Liver (tissue), 10 donors: ENCODE measurements around the gene CALY. TPM values are rescaled to one million over a fixed set of nuclear protein-coding genes. Genes with fewer than 3 reads are reported as not detected.

Experiments
- DNase-seq: peaks from one replicate; pipeline ENCODE4 v3.0.0-alpha.2; 2017; ENCODE audit warnings: low spot score
- H3K27ac ChIP-seq, 2 donors: one replicate each; pipeline ENCODE4 v1.7.0; 2013; ENCODE audit warnings: inconsistent platforms in 2 of 2, low read length in 2 of 2, control low read depth in 1 of 2, low read depth in 1 of 2, mild to moderate bottlenecking in 1 of 2
- H3K27me3 ChIP-seq, 4 donors: one replicate each; pipeline versions ENCODE4 v1.6.1 to v1.7.0; 2013; ENCODE audit warnings: low read length in 3 of 4, inconsistent platforms in 1 of 4, mild to moderate bottlenecking in 1 of 4, moderate library complexity in 1 of 4; ENCODE audit not compliant: control insufficient read depth in 4 of 4, insufficient read depth in 4 of 4
- H3K36me3 ChIP-seq, 4 donors: one replicate each; pipeline versions ENCODE4 v1.6.1 to v1.7.0; 2013; ENCODE audit warnings: low read length in 3 of 4, mild to moderate bottlenecking in 3 of 4, low read depth in 1 of 4, moderate library complexity in 1 of 4; ENCODE audit not compliant: control insufficient read depth in 4 of 4, insufficient read depth in 3 of 4
- H3K4me1 ChIP-seq, 4 donors: one replicate each; pipeline versions ENCODE4 v1.6.1 to v1.7.0; 2013; ENCODE audit warnings: low read length in 3 of 4, mild to moderate bottlenecking in 3 of 4, moderate library complexity in 1 of 4; ENCODE audit not compliant: control insufficient read depth in 4 of 4, insufficient read depth in 4 of 4
- H3K4me3 ChIP-seq, 3 donors: one replicate each; pipeline versions ENCODE4 v1.6.1 to v1.7.0; 2013; ENCODE audit warnings: low read length in 3 of 3, control low read depth in 1 of 3, low read depth in 1 of 3, mild to moderate bottlenecking in 1 of 3
- H3K9ac ChIP-seq, 2 donors: one replicate each; pipeline ENCODE4 v1.7.0; 2013; ENCODE audit warnings: low read length in 2 of 2, mild to moderate bottlenecking in 2 of 2, moderate library complexity in 2 of 2, control low read depth in 1 of 2, low read depth in 1 of 2
- H3K9me3 ChIP-seq, 4 donors: one replicate each; pipeline versions ENCODE4 v1.6.1 to v1.7.0; 2013; ENCODE audit warnings: low read length in 3 of 4; ENCODE audit not compliant: control insufficient read depth in 4 of 4
- FOXA1 ChIP-seq: IDR thresholded peaks from 2 replicates; pipeline ENCODE4 v1.6.1; 2016; ENCODE audit warnings: antibody characterized with exemption
- GABPA ChIP-seq, 2 donors: IDR thresholded peaks in 1 of 2; conservative IDR thresholded peaks in 1 of 2; 2 replicates each; pipeline ENCODE4 v1.6.1; 2016; ENCODE audit warnings: antibody characterized with exemption in 2 of 2, mild to moderate bottlenecking in 1 of 2, moderate library complexity in 1 of 2
- HNF4A ChIP-seq, 2 donors: conservative IDR thresholded peaks; 2 replicates each; pipeline ENCODE4 v1.6.1; 2016; ENCODE audit warnings: antibody characterized with exemption in 2 of 2, mild to moderate bottlenecking in 2 of 2
- HNF4G ChIP-seq: IDR thresholded peaks from 2 replicates; pipeline ENCODE4 v1.6.1; 2016; ENCODE audit warnings: antibody characterized with exemption
- RAD21 ChIP-seq, 2 donors: IDR thresholded peaks; 2 replicates each; pipeline ENCODE4 v1.6.1; 2016; ENCODE audit warnings: antibody characterized with exemption in 2 of 2, mild to moderate bottlenecking in 2 of 2
- RXRA ChIP-seq, 2 donors: IDR thresholded peaks; 2 replicates each; pipeline ENCODE4 v1.6.1; 2017 to 2018; ENCODE audit warnings: antibody characterized with exemption in 2 of 2, mild to moderate bottlenecking in 1 of 2
- ZBTB33 ChIP-seq: IDR thresholded peaks from 2 replicates; pipeline ENCODE4 v1.6.1; 2016; ENCODE audit warnings: antibody characterized with exemption
- WGBS: extraction: QIAGEN DNeasy Blood & Tissue Kit; methylation state at CpG from one replicate; pipeline ENCODE4 v1.1.7; 2013; 5-methylcytosine and 5-hydroxymethylcytosine counted together
- polyA plus RNA-seq, 2 donors: library from polyadenylated mRNA; stranded (reverse) in 1 of 2; unstranded in 1 of 2; fragments of 200-250 nt in 1 of 2; fragments of >200 nt in 1 of 2; fragmentation: Nextera tagmentation in 1 of 2; extraction: Ambion mirVana in 1 of 2; gene quantifications; one replicate each; pipeline versions ENCODE4 v1.2.1 to v1.2.3, GENCODE V29; 2013 to 2015
- small RNA-seq: library from RNA; depleted of rRNA; stranded (forward); fragments of <200 nt; gene quantifications from one replicate; pipeline ENCODE3, GENCODE V24; 2014
- total RNA-seq, 2 donors: library from RNA; depleted of rRNA; stranded (reverse); fragments of >200 nt; gene quantifications; one replicate each; pipeline ENCODE4 v1.2.3, GENCODE V29; 2014
- TF ChIP-seq, protein P1 (sequence below): fragments of 150-350 bp; IDR thresholded peaks from 2 replicates; pipeline ENCODE4 v1.5.1; 2017; ENCODE audit warnings: improper control_type of control experiment, low read depth, low read length; ENCODE audit not compliant: missing input control
- donor health status: healthy.
- donor health status: healthy.
- donor health status: healthy.
- donor health status: healthy.
- donor health status: healthy.

The CALY gene
- total and polyA plus RNA-seq, 4 donors = 0.07 TPM; not detected in 3

GRCh38 chr10:133274751-133275683 lies 61.7 kb downstream of the CALY start:
- Histone ChIP-seq H3K36me3 (peaks cover 4 to 20% (median 7%) of the 10 kb centered on the region in 4 donors), H3K27me3 (no peaks in the 10 kb centered on the region), H3K9me3 (no peaks in the 10 kb centered on the region), H3K9ac (peak overlapping the region in 1 of 2 donors; percentile 53), H3K4me1 (peaks cover 12 to 30% (median 25%) of the 10 kb centered on the region in 4 donors), H3K27ac (peak overlapping the region; percentile 23 to 50), H3K4me3 (no peak overlapping the region)
- WGBS = 63% methylated on average over 26 of the region's 26 CpGs
- no peak for DNase-seq
- TF ChIP-seq HNF4G (no peak), HNF4A (conservative IDR thresholded peaks at IDR 0.05) (no peak), FOXA1 (no peak), ZBTB33 (no peak), RAD21 (IDR thresholded peaks at IDR 0.05) (no peak), GABPA (IDR thresholded peaks at IDR 0.05 in 1 of 2, conservative IDR thresholded peaks at IDR 0.05 in 1 of 2) (no peak), RXRA (IDR thresholded peaks at IDR 0.05) (no peak)
- TF ChIP-seq, protein P1, sequence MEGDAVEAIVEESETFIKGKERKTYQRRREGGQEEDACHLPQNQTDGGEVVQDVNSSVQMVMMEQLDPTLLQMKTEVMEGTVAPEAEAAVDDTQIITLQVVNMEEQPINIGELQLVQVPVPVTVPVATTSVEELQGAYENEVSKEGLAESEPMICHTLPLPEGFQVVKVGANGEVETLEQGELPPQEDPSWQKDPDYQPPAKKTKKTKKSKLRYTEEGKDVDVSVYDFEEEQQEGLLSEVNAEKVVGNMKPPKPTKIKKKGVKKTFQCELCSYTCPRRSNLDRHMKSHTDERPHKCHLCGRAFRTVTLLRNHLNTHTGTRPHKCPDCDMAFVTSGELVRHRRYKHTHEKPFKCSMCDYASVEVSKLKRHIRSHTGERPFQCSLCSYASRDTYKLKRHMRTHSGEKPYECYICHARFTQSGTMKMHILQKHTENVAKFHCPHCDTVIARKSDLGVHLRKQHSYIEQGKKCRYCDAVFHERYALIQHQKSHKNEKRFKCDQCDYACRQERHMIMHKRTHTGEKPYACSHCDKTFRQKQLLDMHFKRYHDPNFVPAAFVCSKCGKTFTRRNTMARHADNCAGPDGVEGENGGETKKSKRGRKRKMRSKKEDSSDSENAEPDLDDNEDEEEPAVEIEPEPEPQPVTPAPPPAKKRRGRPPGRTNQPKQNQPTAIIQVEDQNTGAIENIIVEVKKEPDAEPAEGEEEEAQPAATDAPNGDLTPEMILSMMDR = no peak

Small RNAs within 50 kb of the gene (small RNA-seq; reads per million reads assigned to genes)
- gene AL360181.4 = not detected
- not detected for gene BANF1P2
- gene MIR3944 = 0.11 reads per million

Other genes starting within 250 kb of the CALY start
- under 1 TPM; 0.08 to 0.70 TPM for gene ADGRA1, start 249.0 kb downstream of the CALY start, total RNA-seq
- gene ADGRA1, start 249.0 kb downstream of the CALY start, polyA plus RNA-seq = under 1 TPM in 1 of 2 donors, not detected in 1; 0.12 TPM
- gene KNDC1, start 176.7 kb downstream of the CALY start, total RNA-seq = 1 to 10 TPM in 1 of 2 donors, under 1 TPM in 1; 0.61 to 8.0 TPM
- gene KNDC1, start 176.7 kb downstream of the CALY start, polyA plus RNA-seq = 10 to 100 TPM in 1 of 2 donors, under 1 TPM in 1; 0.53 to 12.9 TPM
- gene UTF1, start 106.7 kb downstream of the CALY start, total RNA-seq = not detected
- not detected for gene UTF1, start 106.7 kb downstream of the CALY start, polyA plus RNA-seq
- gene VENTX, start 99.0 kb downstream of the CALY start, total RNA-seq = under 1 TPM; 0.05 to 0.25 TPM
- under 1 TPM; 0.06 to 0.13 TPM for gene VENTX, start 99.0 kb downstream of the CALY start, polyA plus RNA-seq
- 1 to 10 TPM; 5.4 to 6.9 TPM for gene ADAM8, start 60.0 kb downstream of the CALY start, total RNA-seq
- gene ADAM8, start 60.0 kb downstream of the CALY start, polyA plus RNA-seq = 1 to 10 TPM; 1.3 to 2.0 TPM
- gene TUBGCP2, start 28.0 kb downstream of the CALY start, total RNA-seq = 10 to 100 TPM; 29.6 to 32.4 TPM
- gene TUBGCP2, start 28.0 kb downstream of the CALY start, polyA plus RNA-seq = 10 to 100 TPM; 18.8 to 25.6 TPM
- 10 to 100 TPM; 13.7 to 31.3 TPM for gene ZNF511, start 28.0 kb downstream of the CALY start, total RNA-seq
- 10 to 100 TPM; 17.0 to 31.8 TPM for gene ZNF511, start 28.0 kb downstream of the CALY start, polyA plus RNA-seq
- 100 to 1,000 TPM in 1 of 2 donors, 10 to 100 TPM in 1; 60.8 to 174 TPM for gene PRAP1, start 10.5 kb upstream of the CALY start, total RNA-seq
- gene PRAP1, start 10.5 kb upstream of the CALY start, polyA plus RNA-seq = 100 to 1,000 TPM; 315 to 426 TPM
- gene FUOM, start 21.1 kb upstream of the CALY start, total RNA-seq = 10 to 100 TPM; 24.3 to 67.6 TPM
- gene FUOM, start 21.1 kb upstream of the CALY start, polyA plus RNA-seq = 100 to 1,000 TPM; 124 to 194 TPM
- 100 to 1,000 TPM in 1 of 2 donors, 10 to 100 TPM in 1; 41.5 to 214 TPM for gene ECHS1, start 36.5 kb upstream of the CALY start, total RNA-seq
- gene ECHS1, start 36.5 kb upstream of the CALY start, polyA plus RNA-seq = 100 to 1,000 TPM; 493 to 849 TPM
- gene PAOX, start 42.4 kb upstream of the CALY start, total RNA-seq = 10 to 100 TPM in 1 of 2 donors, 1 to 10 TPM in 1; 4.8 to 17.5 TPM
- gene PAOX, start 42.4 kb upstream of the CALY start, polyA plus RNA-seq = 10 to 100 TPM in 1 of 2 donors, 1 to 10 TPM in 1; 9.1 to 17.8 TPM
- 10 to 100 TPM; 19.4 to 43.1 TPM for gene MTG1, start 57.3 kb upstream of the CALY start, total RNA-seq
- 10 to 100 TPM; 33.2 to 70.6 TPM for gene MTG1, start 57.3 kb upstream of the CALY start, polyA plus RNA-seq
- gene SPRN, start 87.7 kb upstream of the CALY start, total RNA-seq = not detected
- gene SPRN, start 87.7 kb upstream of the CALY start, polyA plus RNA-seq = 10 to 100 TPM in 1 of 2 donors, 1 to 10 TPM in 1; 1.3 to 36.4 TPM
- 1 to 10 TPM; 1.0 to 1.1 TPM for gene SCART1, start 117.0 kb upstream of the CALY start, total RNA-seq
- gene SCART1, start 117.0 kb upstream of the CALY start, polyA plus RNA-seq = under 1 TPM; 0.32 to 0.35 TPM
- 1,000 to 10,000 TPM in 1 of 2 donors, under 1 TPM in 1; 0.93 to 2,431 TPM for gene CYP2E1, start 190.5 kb upstream of the CALY start, total RNA-seq
- gene CYP2E1, start 190.5 kb upstream of the CALY start, polyA plus RNA-seq = 1,000 to 10,000 TPM; 3,994 to 5,149 TPM
- under 1 TPM in 1 of 2 donors, not detected in 1; 0.33 TPM for gene SYCE1, start 228.7 kb upstream of the CALY start, total RNA-seq
- gene SYCE1, start 228.7 kb upstream of the CALY start, polyA plus RNA-seq = 1 to 10 TPM; 2.1 to 5.4 TPM